ENCODE results near the gene CTU1.

The CTU1 gene

GRCh38 chr19:51093510-51094345 is 14.5 kb downstream of the CTU1 start:
- Histone ChIP-seq H3K4me1 (ENCODE audit: control insufficient read depth, insufficient read depth, low read length) (peaks cover 15% of the 10 kb centered on the region), H3K9me3 (ENCODE audit: control insufficient read depth, insufficient read depth, low read depth, low read length) (no peaks in the 10 kb centered on the region), H3K36me3 (ENCODE audit: control insufficient read depth in 2 of 2, insufficient read depth in 1 of 2, low read length in 2 of 2) (peaks cover 0 to 6% of the 10 kb centered on the region in 2 experiments; a peak in 2 of 3 replicates), H3K4me3 (ENCODE audit: low read depth, low read length) (no peak overlapping the region), H3K27ac (ENCODE audit: extremely low read depth, low read depth, low read length) (no peak overlapping the region)
- ChIA-PET CTCF (interaction anchor here (0.5 to 7.0 kb wide), 31 partner anchors 7 to 737 kb away, joined by 3 to 177 read pairs (median 3); partner anchors contain the start of genes KLK10 and KLK7), POLR2A (interaction anchor here (0.9 kb wide), 1 partner anchor 76 kb away, joined by 4 read pairs; no protein-coding TSS in a partner anchor)
- TF ChIP-seq ZBTB6 (tag by site-specific recombination; IDR thresholded peaks at IDR 0.05) (no peak), ZNF423 (tag by site-specific recombination; IDR thresholded peaks at IDR 0.05) (no peak), ZNF174 (tag by site-specific recombination; IDR thresholded peaks at IDR 0.05) (no peak), ZNF239 (tag by site-specific recombination; IDR thresholded peaks at IDR 0.05) (no peak), PBX3 (CRISPR knock-in tag; IDR thresholded peaks at IDR 0.05) (no peak), ZNF157 (tag by site-specific recombination; IDR thresholded peaks at IDR 0.05) (no peak), ZNF138 (tag by site-specific recombination; IDR thresholded peaks at IDR 0.05; ENCODE audit: borderline replicate concordance) (no peak), ZNF580 (tag by site-specific recombination; IDR thresholded peaks at IDR 0.05) (no peak), ZNF362 (tag by site-specific recombination; IDR thresholded peaks at IDR 0.05) (no peak), ZNF677 (tag by site-specific recombination; IDR thresholded peaks at IDR 0.05) (no peak), ZNF24 (tag by site-specific recombination; IDR thresholded peaks at IDR 0.05) (no peak), REST (tag by site-specific recombination; IDR thresholded peaks at IDR 0.05) (no peak), YY2 (tag by site-specific recombination; IDR thresholded peaks at IDR 0.05) (no peak), ZNF274 (IDR thresholded peaks at IDR 0.05; ENCODE audit: low read length) (no peak), ZNF274 (tag by site-specific recombination; IDR thresholded peaks at IDR 0.05; ENCODE audit: borderline replicate concordance) (no peak), ZBTB17 (tag by site-specific recombination; IDR thresholded peaks at IDR 0.05) (no peak), PRDM4 (tag by site-specific recombination; IDR thresholded peaks at IDR 0.05) (no peak), ZNF140 (tag by site-specific recombination; IDR thresholded peaks at IDR 0.05) (no peak), ZNF664 (tag by site-specific recombination; IDR thresholded peaks at IDR 0.05) (no peak)
